K562 (cell line): ENCODE measurements around the gene SPINT2. TPM values are rescaled to one million over a fixed set of nuclear protein-coding genes. Genes with fewer than 3 reads are reported as not detected.

Source experiments
- BRD9 ChIP-seq: fragments of 450-650 bp; IDR thresholded peaks from 2 replicates; pipeline ENCODE4 v1.6.1; 2018; ENCODE audit warnings: low read depth; ENCODE audit not compliant: partially characterized antibody
- CREM ChIP-seq: IDR thresholded peaks from 2 replicates; pipeline ENCODE4 v1.6.1; 2014; ENCODE audit warnings: antibody characterized with exemption, low read depth
- E2F8 ChIP-seq: fragments of 450-650 bp; IDR thresholded peaks from 2 replicates; pipeline ENCODE4 v1.7.1; 2018; ENCODE audit warnings: mild to moderate bottlenecking, low read depth; ENCODE audit not compliant: partially characterized antibody
- ETV6 ChIP-seq, 3 experiments: fragments of 150-350 bp in 1 of 3; sonication (generic) in 1 of 3; formaldehyde crosslinking in 1 of 3; IDR thresholded peaks; 2 replicates each; pipeline versions ENCODE4 v1.6.1 to v1.8.0; 2014 to 2022; ENCODE audit warnings: borderline replicate concordance in 2 of 3, low read depth in 2 of 3, antibody characterized with exemption in 1 of 3, low read length in 1 of 3, mild to moderate bottlenecking in 1 of 3, missing genetic modification reagents in 1 of 3
- HDAC1 ChIP-seq, 2 experiments: fragments of 450-650 bp; IDR thresholded peaks; 2 replicates each; pipeline ENCODE4 v1.6.1; 2016 to 2017; ENCODE audit warnings: inconsistent platforms in 1 of 2, mild to moderate bottlenecking in 1 of 2, moderate library complexity in 1 of 2
- MBD2 ChIP-seq: sonication (generic); IDR thresholded peaks from 2 replicates; pipeline ENCODE4 v1.6.1; 2016; ENCODE audit warnings: low read depth, borderline replicate concordance
- PHF8 ChIP-seq: fragments of 200-600 bp; sonication (generic); IDR thresholded peaks from 2 replicates; pipeline ENCODE4 v1.6.1; 2012; ENCODE audit warnings: mixed run types, mild to moderate bottlenecking, inconsistent platforms, low read length, moderate library complexity, borderline replicate concordance
- PKNOX1 ChIP-seq: fragments of 450-650 bp; IDR thresholded peaks from 2 replicates; pipeline ENCODE4 v1.6.1; 2016
- PRDM10 ChIP-seq: fragments of 450-650 bp; IDR thresholded peaks from 2 replicates; pipeline ENCODE4 v1.6.1; 2018; ENCODE audit not compliant: partially characterized antibody
- RFX5 ChIP-seq: IDR thresholded peaks from 2 replicates; pipeline ENCODE4 v1.6.1; 2011; ENCODE audit warnings: low read depth, mild to moderate bottlenecking, improper control_type of control experiment, low read length
- SMARCC2 ChIP-seq: fragments of 450-650 bp; IDR thresholded peaks from 2 replicates; pipeline ENCODE4 v1.6.1; 2017; ENCODE audit warnings: antibody characterized with exemption, moderate library complexity, mild to moderate bottlenecking, low read depth
- XRCC5 ChIP-seq: fragments of 200-400 bp; formaldehyde crosslinking; IDR thresholded peaks from 2 replicates; pipeline ENCODE4 v1.6.1; 2017; ENCODE audit warnings: low read depth, mild to moderate bottlenecking, low read length
- ZBTB11 ChIP-seq, 3 experiments: fragments of 200-800 bp in 1 of 3; fragments of 250-450 bp in 1 of 3; fragments of 450-650 bp in 1 of 3; sonication (Bioruptor Pico) in 1 of 3; sonication (Bioruptor generic) in 1 of 3; formaldehyde crosslinking in 1 of 3; IDR thresholded peaks; 2 replicates each; pipeline versions ENCODE4 v1.6.1 to v1.8.0; 2016 to 2022; ENCODE audit warnings: mild to moderate bottlenecking in 2 of 3, missing genetic modification characterization in 2 of 3, missing compliant biosample characterization in 1 of 3, moderate library complexity in 1 of 3
- ZNF24 ChIP-seq: fragments of 450-650 bp; IDR thresholded peaks from 2 replicates; pipeline ENCODE4 v1.6.1; 2016
- polyA plus RNA-seq, 8 experiments: library from polyadenylated mRNA; depleted of rRNA in 4 of 8; stranded (reverse) in 5 of 8; unstranded in 3 of 8; fragments of >200 nt; fragmentation: Nextera tagmentation in 2 of 8; fragmentation: Illumina TruSeq in 1 of 8; extraction: Ambion mirVana in 2 of 8; extraction: Trizol in 1 of 8; gene quantifications; 2 replicates each; pipeline versions ENCODE4 v1.2.1 to v1.2.3, GENCODE V29; 2011 to 2014; ENCODE audit warnings: inconsistent platforms in 1 of 8, missing spikeins in 1 of 8
- total RNA-seq, 7 experiments: library from RNA; depleted of rRNA in 6 of 7; stranded (reverse); fragments of >200 nt in 6 of 7; fragmentation: Illumina TruSeq in 2 of 7; extraction: Trizol in 2 of 7; gene quantifications; 2 replicates each; pipeline versions ENCODE4 v1.2.1 to v1.2.3, GENCODE V29; 2011 to 2021; ENCODE audit warnings: low replicate concordance in 1 of 7

SPINT2 gene
- total and polyA plus RNA-seq, 9 of the 15 experiments (the other 6 are each of a cell fraction or from before 2014, with no cell fraction given) = 0.65 to 4.5 (median 3.4) TPM

- TF ChIP-seq ZBTB11 (CRISPR knock-in tag; IDR thresholded peaks at IDR 0.05) (0 out of 6 replicates have a peak, but pooled peaks of 1 of the 3 experiments have one; percentile 16), PKNOX1 (peak; percentile 96), HDAC1 (IDR thresholded peaks at IDR 0.05) (peak in 1 of 2 experiments; percentile 31; a peak in 1 of 4 replicates), ZNF24 (peak; percentile 99), E2F8 (no peak), PRDM10 (peak; percentile 33), MBD2 (peak; percentile 62; the same call in 1 of the 2 replicates), XRCC5 (peak; percentile 43; the same call in 1 of the 2 replicates), PHF8 (peak; percentile 36; the same call in 1 of the 2 replicates), BRD9 (peak; percentile 80), CREM (peak; percentile 85), SMARCC2 (0 out of 2 replicates have a peak, but pooled peaks have one; percentile 15), RFX5 (no peak), ETV6 (IDR thresholded peaks at IDR 0.05; ENCODE audit: borderline replicate concordance in 1 of 2, low read depth in 2 of 2, low read length in 1 of 2) (peak in 1 of 2 experiments; percentile 43; a peak in 1 of 4 replicates), ETV6 (CRISPR knock-in tag; IDR thresholded peaks at IDR 0.05; ENCODE audit: borderline replicate concordance) (no peak)
Observed at GRCh38 chr19:38315657-38316476, 51.5 kb downstream of the SPINT2 start, which contains the start of gene YIF1B (continued).
